Measurements from ENCODE around the gene YTHDC1.
"Not testable (repeated sequence)": the region's sequence is repeated elsewhere in the genome, so short reads cannot be mapped to it uniquely, and the experiment has no call there.

YTHDC1 gene

GRCh38 chr4:68287704-68288392, 62.0 kb downstream of the YTHDC1 start:
- DNase-seq: no peak

GRCh38 chr4:68283714-68284113, 66.2 kb downstream of the YTHDC1 start:
- DNase-seq: no peak

DNA sequence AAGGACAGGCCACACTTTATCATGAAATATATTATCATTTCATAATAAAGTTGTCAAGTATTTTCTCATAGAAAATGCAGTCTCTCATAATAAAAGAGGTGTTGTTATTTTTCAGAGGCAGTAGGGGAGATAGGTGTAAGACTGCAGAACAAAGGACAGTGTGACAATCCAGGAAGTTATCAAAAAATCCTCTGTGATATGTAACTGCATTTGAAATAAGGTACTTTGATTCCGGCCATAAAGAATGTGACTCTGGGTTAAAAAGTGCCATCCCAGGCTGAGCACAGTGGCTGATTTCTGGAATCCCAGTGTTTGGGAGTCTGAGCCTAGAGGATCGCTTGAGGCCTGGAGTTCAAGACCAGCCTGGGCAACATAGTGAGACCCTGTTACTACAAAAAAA, 66.8 kb downstream of the YTHDC1 start:
- DNase-seq: no peak

- DNase-seq: not testable (repeated sequence)
Observed at GRCh38 chr4:68281796-68282740, 67.8 kb downstream of the YTHDC1 start.

GRCh38 chr4:68278029-68278428, 71.9 kb downstream of the YTHDC1 start:
- DNase-seq: no peak

- no peak for DNase-seq
Observed at GRCh38 chr4:68277627-68278026, 72.3 kb downstream of the YTHDC1 start.

GRCh38 chr4:68272860-68273259, 77.0 kb downstream of the YTHDC1 start:
- no peak for DNase-seq

- DNase-seq: no peak
Observed at GRCh38 chr4:68272380-68272779, 77.5 kb downstream of the YTHDC1 start.

DNA sequence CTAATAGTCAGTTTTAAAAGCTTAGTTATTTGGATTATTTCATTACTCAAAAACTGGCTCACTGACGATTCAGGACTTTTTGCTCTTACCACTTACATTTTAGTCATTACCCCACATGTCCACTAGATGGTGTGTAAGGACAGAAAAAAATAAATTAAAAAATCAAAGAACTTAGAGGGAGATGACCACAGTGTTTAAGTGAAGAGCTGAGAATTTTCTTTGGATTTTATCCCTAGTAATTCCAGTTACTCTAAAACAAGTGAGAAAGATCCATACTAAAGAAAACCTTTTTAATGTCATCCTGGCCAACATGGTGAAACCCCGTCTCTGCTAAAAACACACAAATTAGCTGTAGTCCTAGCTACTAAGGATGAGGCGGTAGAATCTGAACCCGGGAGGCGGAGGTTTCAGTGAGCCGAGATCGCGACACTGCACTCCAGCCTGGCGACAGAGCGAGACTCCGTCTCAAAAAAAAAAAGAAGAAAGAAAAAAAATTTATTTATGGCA, 78.0 kb downstream of the YTHDC1 start:
- DNase-seq: peak; percentile 8

GRCh38 chr4:68267433-68267944, 82.4 kb downstream of the YTHDC1 start:
- no peak for DNase-seq

DNA sequence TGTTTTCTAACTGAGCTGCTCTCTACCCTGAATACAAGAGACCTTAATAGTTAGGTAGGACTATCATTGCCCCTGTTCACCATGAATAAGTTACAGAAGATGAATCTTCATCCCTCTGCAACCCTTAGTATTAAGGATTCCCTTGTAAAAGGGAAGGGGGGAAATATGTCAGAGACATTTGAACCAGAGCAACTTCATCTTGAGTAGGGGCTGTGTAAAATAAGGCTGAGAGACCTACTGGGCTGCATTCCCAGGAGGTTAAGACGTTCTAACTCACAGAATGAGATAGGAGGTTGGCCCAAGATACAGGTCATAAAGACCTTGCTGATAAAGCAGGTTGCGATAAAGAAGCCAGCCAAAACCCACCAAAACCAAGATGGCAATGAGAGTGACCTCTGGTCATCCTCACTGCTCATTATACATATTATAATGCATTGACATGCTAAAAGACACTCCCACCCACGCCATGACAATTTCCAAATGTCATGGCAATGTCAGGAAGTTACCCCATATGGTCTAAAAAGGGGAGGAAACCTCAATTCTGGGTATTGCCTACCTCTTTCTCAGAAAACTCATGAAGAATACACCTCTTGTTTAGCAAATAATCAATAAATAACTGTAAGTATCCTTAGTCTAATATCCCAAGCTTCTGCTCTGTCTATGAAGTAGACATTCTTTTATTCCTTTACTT, 84.9 kb downstream of the YTHDC1 start:
- DNase-seq: no peak

Data from DMS153 (cell line).